Trophoblast cell (in vitro differentiated cells and primary cell): ENCODE results near the gene POMT1.
A peak's percentile ranks its signal among the peaks of the same experiment; 100 is the strongest.

Source experiments
- DNase-seq, 2 donors: peaks; one replicate each; pipeline ENCODE4 v3.0.0-alpha.2; 2016
- H2AFZ ChIP-seq: 2 replicates; pipeline ENCODE4 v1.6.1; 2013; ENCODE audit warnings: low read length, moderate library complexity, mild to moderate bottlenecking; ENCODE audit not compliant: insufficient read depth, poor library complexity
- H2AK5ac ChIP-seq: 2 replicates; pipeline ENCODE4 v1.6.1; 2013; ENCODE audit warnings: mild to moderate bottlenecking, low read length
- H2BK120ac ChIP-seq: 2 replicates; pipeline ENCODE4 v1.6.1; 2013; ENCODE audit warnings: low read length, mild to moderate bottlenecking, moderate library complexity; ENCODE audit not compliant: insufficient read depth, poor library complexity
- H2BK12ac ChIP-seq: 2 replicates; pipeline ENCODE4 v1.6.1; 2013; ENCODE audit warnings: mild to moderate bottlenecking, low read length, moderate library complexity
- H2BK5ac ChIP-seq: 2 replicates; pipeline ENCODE4 v1.6.1; 2013; ENCODE audit warnings: low read length, low read depth, moderate library complexity, mild to moderate bottlenecking; ENCODE audit not compliant: poor library complexity
- H3K14ac ChIP-seq: 2 replicates; pipeline ENCODE4 v1.6.1; 2013; ENCODE audit warnings: mild to moderate bottlenecking, low read length
- H3K18ac ChIP-seq: 2 replicates; pipeline ENCODE4 v1.6.1; 2013; ENCODE audit warnings: mild to moderate bottlenecking, low read length
- H3K23ac ChIP-seq: 2 replicates; pipeline ENCODE4 v1.6.1; 2013; ENCODE audit warnings: low read length
- H3K27ac ChIP-seq: 2 replicates; pipeline ENCODE4 v1.5.1; 2013; ENCODE audit warnings: low read depth, mild to moderate bottlenecking, inconsistent platforms, low read length, moderate library complexity
- H3K27me3 ChIP-seq: 2 replicates; pipeline ENCODE4 v1.6.1; 2013; ENCODE audit warnings: inconsistent platforms, mild to moderate bottlenecking, low read length, moderate library complexity; ENCODE audit not compliant: insufficient read depth
- H3K36me3 ChIP-seq, 2 experiments: 1 replicate in 1 of 2; 2 replicates in 1 of 2; pipeline ENCODE4 v1.6.1; 2013; ENCODE audit warnings: low read length in 2 of 2, mild to moderate bottlenecking in 2 of 2, moderate library complexity in 1 of 2; ENCODE audit not compliant: insufficient read depth in 2 of 2, control insufficient read depth in 1 of 2
- H3K4ac ChIP-seq: 2 replicates; pipeline ENCODE4 v1.6.1; 2013; ENCODE audit warnings: low read depth, mild to moderate bottlenecking, low read length, moderate library complexity
- H3K4me1 ChIP-seq, 2 experiments: 1 replicate in 1 of 2; 2 replicates in 1 of 2; pipeline ENCODE4 v1.6.1; 2013; ENCODE audit warnings: low read length in 2 of 2, mild to moderate bottlenecking in 2 of 2, moderate library complexity in 1 of 2; ENCODE audit not compliant: insufficient read depth in 2 of 2, control insufficient read depth in 1 of 2
- H3K4me2 ChIP-seq: 2 replicates; pipeline ENCODE4 v1.6.1; 2013; ENCODE audit warnings: inconsistent platforms, mild to moderate bottlenecking, low read length, moderate library complexity
- H3K4me3 ChIP-seq: 2 replicates; pipeline ENCODE4 v1.5.1; 2013; ENCODE audit warnings: mild to moderate bottlenecking, low read depth, low read length, inconsistent platforms
- H3K79me1 ChIP-seq: one replicate; pipeline ENCODE4 v1.6.1; 2013; ENCODE audit warnings: low read length
- H3K79me2 ChIP-seq: 2 replicates; pipeline ENCODE4 v1.6.1; 2013; ENCODE audit warnings: low read length, mild to moderate bottlenecking; ENCODE audit not compliant: control insufficient read depth, insufficient read depth, poor library complexity
- H3K9ac ChIP-seq: 2 replicates; pipeline ENCODE4 v1.6.1; 2013; ENCODE audit warnings: mild to moderate bottlenecking, low read length
- H3K9me3 ChIP-seq: 2 replicates; pipeline ENCODE4 v1.6.1; 2013; ENCODE audit warnings: low read depth, mild to moderate bottlenecking, control low read depth, inconsistent platforms, low read length; ENCODE audit not compliant: insufficient read depth
- H4K12ac ChIP-seq: 2 replicates; pipeline ENCODE4 v1.6.1; 2013; ENCODE audit warnings: low read depth, mild to moderate bottlenecking, low read length, moderate library complexity
- H4K8ac ChIP-seq: 2 replicates; pipeline ENCODE4 v1.6.1; 2013; ENCODE audit warnings: low read depth, mild to moderate bottlenecking, low read length, moderate library complexity
- H4K91ac ChIP-seq: one replicate; pipeline ENCODE4 v1.6.1; 2013; ENCODE audit warnings: low read depth, mild to moderate bottlenecking, low read length, moderate library complexity
- WGBS: extraction: QIAGEN DNeasy Blood & Tissue Kit; methylation state at CpG from one replicate; pipeline ENCODE4 v1.1.7; 2013; ENCODE audit warnings: missing lambda C conversion rate; ENCODE audit not compliant: insufficient read length, insufficient coverage; ENCODE audit errors: extremely low coverage; 5-methylcytosine and 5-hydroxymethylcytosine counted together

Gene POMT1

DNA sequence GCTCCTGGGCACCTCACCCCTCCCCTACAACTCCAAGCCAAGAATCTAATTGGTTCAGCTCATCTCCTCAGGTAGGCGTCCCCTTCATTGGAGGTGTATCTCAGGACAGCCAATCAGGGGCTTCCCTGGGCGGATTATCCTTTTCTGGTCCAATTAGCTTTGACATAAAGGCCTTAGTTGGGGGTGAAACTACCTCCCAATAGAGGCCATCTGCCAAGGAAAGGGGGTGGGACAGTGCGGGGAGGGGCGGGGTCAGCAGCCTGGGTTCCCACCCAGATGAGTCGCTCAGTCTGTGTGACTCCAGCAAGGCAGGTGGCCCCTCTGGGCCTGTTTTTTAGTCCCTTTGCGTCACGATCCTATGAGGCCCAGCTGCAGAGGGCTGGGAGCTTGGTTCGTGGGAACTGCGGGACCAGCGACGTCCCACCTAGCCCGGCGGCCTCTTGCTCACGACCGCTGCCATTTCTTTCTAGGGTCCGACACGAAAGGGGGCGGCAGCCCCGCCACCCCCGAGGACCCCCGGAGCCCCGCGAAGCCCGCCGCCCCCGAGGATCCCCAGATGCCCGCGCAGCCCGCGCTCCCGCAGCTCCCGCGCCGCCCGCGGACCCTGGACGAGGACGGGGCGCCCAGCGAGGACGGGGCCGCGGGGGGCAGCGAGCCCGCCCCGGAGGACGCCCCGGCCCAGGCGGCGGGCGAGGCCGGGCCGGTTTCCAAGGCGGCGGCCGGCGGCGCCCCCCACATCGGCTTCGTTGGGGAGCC lies 51.5 kb downstream of the POMT1 start:
- Histone ChIP-seq H3K14ac (no peak overlapping the region), H3K4me3 (no peak overlapping the region), H4K91ac (no peak overlapping the region), H2BK120ac (no peak overlapping the region), H3K9ac (no peak overlapping the region), H3K79me1 (no peaks in the 10 kb centered on the region), H3K27me3 (peaks cover 10% of the 10 kb centered on the region), H3K23ac (no peak overlapping the region), H3K9me3 (peaks cover 9% of the 10 kb centered on the region), H2BK5ac (no peak overlapping the region), H2AFZ (no peak overlapping the region), H3K36me3 (no peaks in the 10 kb centered on the region), H3K79me2 (no peaks in the 10 kb centered on the region), H4K12ac (no peak overlapping the region), H3K4ac (no peak overlapping the region), H2AK5ac (no peak overlapping the region), H3K27ac (no peak overlapping the region), H3K4me1 (peaks cover 0 to 3% of the 10 kb centered on the region in 2 experiments), H4K8ac (no peak overlapping the region), H2BK12ac (no peak overlapping the region), H3K4me2 (peak overlapping the region; percentile 54), H3K18ac (no peak overlapping the region)
- no peak for DNase-seq
- no CpG with 5 or more reads among the region's 60 CpGs for WGBS

GRCh38 chr9:131554843-131555351 lies 52.2 kb downstream of the POMT1 start:
- no peak overlapping the region for H3K14ac ChIP-seq
- no peak overlapping the region for H3K9ac ChIP-seq
- no peak overlapping the region for H2BK5ac ChIP-seq
- WGBS, result no CpG with 5 or more reads among the region's 54 CpGs
- no peaks in the 10 kb centered on the region for H3K79me2 ChIP-seq
- no peak overlapping the region for H3K4ac ChIP-seq
- no peak overlapping the region for H3K27ac ChIP-seq
- no peak overlapping the region for H3K4me3 ChIP-seq
- no peak overlapping the region for H4K12ac ChIP-seq
- no peak overlapping the region for H2BK12ac ChIP-seq
- no peak overlapping the region for H4K91ac ChIP-seq
- H3K27me3 ChIP-seq, result peaks cover 10% of the 10 kb centered on the region
- no peaks in the 10 kb centered on the region for H3K36me3 ChIP-seq
- H3K18ac ChIP-seq, result no peak overlapping the region
- H3K9me3 ChIP-seq, result peaks cover 9% of the 10 kb centered on the region
- H3K4me1 ChIP-seq, result peaks cover 0 to 3% of the 10 kb centered on the region in 2 experiments
- H2AK5ac ChIP-seq, result no peak overlapping the region
- H3K4me2 ChIP-seq, result peak overlapping the region; percentile 54
- no peaks in the 10 kb centered on the region for H3K79me1 ChIP-seq
- no peak overlapping the region for H2BK120ac ChIP-seq
- no peak overlapping the region for H2AFZ ChIP-seq
- no peak overlapping the region for H3K23ac ChIP-seq
- no peak overlapping the region for H4K8ac ChIP-seq
- DNase-seq, result no peak

- no peak overlapping the region for H3K14ac ChIP-seq
- H2BK12ac ChIP-seq, result no peak overlapping the region
- H3K27me3 ChIP-seq, result peaks cover 10% of the 10 kb centered on the region
- H3K4me2 ChIP-seq, result no peak overlapping the region
- H3K18ac ChIP-seq, result no peak overlapping the region
- H3K9ac ChIP-seq, result no peak overlapping the region
- no peak overlapping the region for H2AK5ac ChIP-seq
- H4K12ac ChIP-seq, result no peak overlapping the region
- WGBS, result no CpG with 5 or more reads among the region's 15 CpGs
- H2BK5ac ChIP-seq, result no peak overlapping the region
- no peaks in the 10 kb centered on the region for H3K79me1 ChIP-seq
- H3K36me3 ChIP-seq, result no peaks in the 10 kb centered on the region
- no peak overlapping the region for H3K23ac ChIP-seq
- no peak overlapping the region for H2AFZ ChIP-seq
- H3K9me3 ChIP-seq, result peaks cover 9% of the 10 kb centered on the region
- H3K4me3 ChIP-seq, result peak overlapping the region; percentile 48
- DNase-seq, result no peak
- no peaks in the 10 kb centered on the region for H3K79me2 ChIP-seq
- no peak overlapping the region for H3K27ac ChIP-seq
- H4K8ac ChIP-seq, result no peak overlapping the region
- no peak overlapping the region for H2BK120ac ChIP-seq
- H4K91ac ChIP-seq, result no peak overlapping the region
- H3K4me1 ChIP-seq, result peaks cover 0 to 3% of the 10 kb centered on the region in 2 experiments
- no peak overlapping the region for H3K4ac ChIP-seq
Measured at GRCh38 chr9:131555841-131556673, 53.3 kb downstream of the POMT1 start.

- Histone ChIP-seq H2BK5ac (no peak overlapping the region), H3K4me2 (no peak overlapping the region), H3K27ac (no peak overlapping the region), H2AFZ (no peak overlapping the region), H3K9ac (no peak overlapping the region), H3K4ac (no peak overlapping the region), H3K4me3 (no peak overlapping the region), H3K9me3 (peaks cover 9% of the 10 kb centered on the region), H3K4me1 (peaks cover 3% of the 10 kb centered on the region in 2 experiments), H3K23ac (no peak overlapping the region), H2BK12ac (no peak overlapping the region), H2AK5ac (no peak overlapping the region), H3K79me1 (peaks cover 4% of the 10 kb centered on the region), H4K12ac (no peak overlapping the region), H3K14ac (no peak overlapping the region), H3K27me3 (peaks cover 10% of the 10 kb centered on the region), H4K91ac (no peak overlapping the region), H3K36me3 (no peaks in the 10 kb centered on the region), H2BK120ac (no peak overlapping the region), H4K8ac (no peak overlapping the region), H3K18ac (no peak overlapping the region), H3K79me2 (no peaks in the 10 kb centered on the region)
- WGBS, result no CpG with 5 or more reads among the region's 25 CpGs
- no peak for DNase-seq
Measured at GRCh38 chr9:131557855-131558548, 55.3 kb downstream of the POMT1 start.
